ENCODE data around the gene GPR143. TPM values are rescaled to one million over a fixed set of nuclear protein-coding genes. Genes with fewer than 3 reads are reported as not detected.
A peak's percentile ranks its signal among the peaks of the same experiment; 100 is the strongest.

GPR143 gene
- total and polyA plus RNA-seq, 2 donors (not counting 3 experiments of a cell fraction or from before 2014, with no cell fraction given), result 9.3 to 17.7 TPM

DNA sequence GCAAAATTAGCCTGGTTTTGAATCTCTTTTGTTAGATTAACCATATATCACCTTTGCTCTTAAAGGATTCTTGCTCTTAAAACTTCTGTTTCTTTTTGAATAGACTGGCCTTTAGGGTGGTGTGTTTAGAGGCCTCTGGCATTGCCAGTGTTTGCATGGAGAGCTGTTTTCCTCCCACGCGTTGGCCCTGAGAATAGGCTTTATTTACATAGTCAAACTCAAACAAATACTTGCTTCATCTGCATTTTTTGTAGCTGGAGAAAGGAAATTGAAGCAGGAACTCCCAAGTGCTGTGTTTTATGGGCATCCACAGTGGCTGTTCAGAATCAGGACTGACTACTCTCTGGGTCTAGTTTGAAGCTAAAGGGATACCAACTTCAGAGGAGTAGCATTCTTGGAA is 23.3 kb upstream of the GPR143 start:
- Histone ChIP-seq H3K79me2 (ENCODE audit: control insufficient read depth, insufficient read depth, low read length) (peaks cover 25% of the 10 kb centered on the region), H3K9ac (replicated peaks; ENCODE audit: extremely low read depth, insufficient read depth, low read length) (no peak overlapping the region), H3K4me3 (replicated peaks in 1 of 3; ENCODE audit: insufficient read depth in 1 of 3, low read depth in 1 of 3, low read length in 3 of 3) (no peak overlapping the region), H2AFZ (ENCODE audit: low read depth, low read length) (no peak overlapping the region), H3K9me1 (replicated peaks; ENCODE audit: control insufficient read depth, extremely low read depth, insufficient read depth, low read length) (no peaks in the 10 kb centered on the region), H3K27ac (ENCODE audit: insufficient read depth, low read depth, low read length) (no peak overlapping the region), H4K20me1 (replicated peaks; ENCODE audit: control insufficient read depth, extremely low read depth, insufficient read depth, low read length) (no peaks in the 10 kb centered on the region), H3K27me3 (ENCODE audit: control insufficient read depth in 2 of 2, insufficient read depth in 2 of 2, low read length in 2 of 2) (no peaks in the 10 kb centered on the region), H3K4me1 (ENCODE audit: control insufficient read depth, extremely low read depth, insufficient read depth, low read length) (peaks cover 9% of the 10 kb centered on the region), H3K36me3 (ENCODE audit: control insufficient read depth in 2 of 2, extremely low read depth in 1 of 2, insufficient read depth in 2 of 2, low read length in 2 of 2) (no peaks in the 10 kb centered on the region), H3K4me2 (ENCODE audit: insufficient read depth, low read length) (no peak overlapping the region), H3K9me3 (replicated peaks; ENCODE audit: control insufficient read depth, insufficient read depth, low read length) (no peaks in the 10 kb centered on the region)
- POLR2A ChIA-PET, result no interaction called here
- CTCF ChIA-PET, result interaction anchor here (0.9 to 3.2 kb wide), 3 partner anchors 21 to 94 kb away, joined by 3 to 9 read pairs (median 7); no protein-coding TSS in a partner anchor
- TF ChIP-seq, protein P1, sequence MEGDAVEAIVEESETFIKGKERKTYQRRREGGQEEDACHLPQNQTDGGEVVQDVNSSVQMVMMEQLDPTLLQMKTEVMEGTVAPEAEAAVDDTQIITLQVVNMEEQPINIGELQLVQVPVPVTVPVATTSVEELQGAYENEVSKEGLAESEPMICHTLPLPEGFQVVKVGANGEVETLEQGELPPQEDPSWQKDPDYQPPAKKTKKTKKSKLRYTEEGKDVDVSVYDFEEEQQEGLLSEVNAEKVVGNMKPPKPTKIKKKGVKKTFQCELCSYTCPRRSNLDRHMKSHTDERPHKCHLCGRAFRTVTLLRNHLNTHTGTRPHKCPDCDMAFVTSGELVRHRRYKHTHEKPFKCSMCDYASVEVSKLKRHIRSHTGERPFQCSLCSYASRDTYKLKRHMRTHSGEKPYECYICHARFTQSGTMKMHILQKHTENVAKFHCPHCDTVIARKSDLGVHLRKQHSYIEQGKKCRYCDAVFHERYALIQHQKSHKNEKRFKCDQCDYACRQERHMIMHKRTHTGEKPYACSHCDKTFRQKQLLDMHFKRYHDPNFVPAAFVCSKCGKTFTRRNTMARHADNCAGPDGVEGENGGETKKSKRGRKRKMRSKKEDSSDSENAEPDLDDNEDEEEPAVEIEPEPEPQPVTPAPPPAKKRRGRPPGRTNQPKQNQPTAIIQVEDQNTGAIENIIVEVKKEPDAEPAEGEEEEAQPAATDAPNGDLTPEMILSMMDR (IDR thresholded peaks at IDR 0.05; ENCODE audit: extremely low read depth in 1 of 2, insufficient read depth in 1 of 2, low read depth in 1 of 2, low read length in 2 of 2), result no peak
- TF ChIP-seq POLR2AphosphoS5 (IDR thresholded peaks at IDR 0.05; ENCODE audit: insufficient read depth, low read depth, low read length), result no peak
- no peak for TF ChIP-seq GATA2 (IDR thresholded peaks at IDR 0.05; ENCODE audit: insufficient read depth, insufficient read length, low read depth, low read length)
- TF ChIP-seq EZH2 (IDR thresholded peaks at IDR 0.05; ENCODE audit: borderline replicate concordance, low read depth, low read length, severe bottlenecking), result no peak
- FAIRE-seq, result peak; percentile 97
- dilution Hi-C loops (cut with MboI; ENCODE audit: extremely low pct_ligation_motif_present, low sequenced_read_pairs), result no loop called here
- BruUV-seq (replicated peaks), result no TSS peak
- intact Hi-C loops (cut with micrococcal nuclease), result loop anchor here (1.0 to 5.0 kb wide), 3 partner anchors 29 to 83 kb away; no protein-coding TSS in a partner anchor
- peak; percentile 71 for DNase-seq (ENCODE audit: low read depth, low spot score)
